MG63 (cell line): ENCODE results near the gene NOPCHAP1. TPM values are rescaled to one million over a fixed set of nuclear protein-coding genes. Genes with fewer than 3 reads are reported as not detected.
"Not testable (repeated sequence)": the region's sequence is repeated elsewhere in the genome, so short reads cannot be mapped to it uniquely, and the experiment has no call there.

Source experiments
- DNase-seq: peaks from one replicate; pipeline ENCODE4 v3.0.0-alpha.2; 2020
- H3K27me3 ChIP-seq: fragments of 250-450 bp; sonication (Bioruptor Pico); 2 replicates; pipeline ENCODE4 v1.5.1; 2020; ENCODE audit warnings: mild to moderate bottlenecking, moderate library complexity
- H3K36me3 ChIP-seq: fragments of 250-450 bp; sonication (Bioruptor Pico); 2 replicates; pipeline ENCODE4 v1.5.1; 2020; ENCODE audit warnings: mild to moderate bottlenecking, moderate library complexity
- H3K4me3 ChIP-seq: fragments of 250-450 bp; sonication (Bioruptor Pico); 2 replicates; pipeline ENCODE4 v1.5.1; 2020; ENCODE audit warnings: mild to moderate bottlenecking, moderate library complexity
- H3K9me3 ChIP-seq: fragments of 250-450 bp; sonication (Bioruptor Pico); 2 replicates; pipeline ENCODE4 v1.5.1; 2020; ENCODE audit warnings: mild to moderate bottlenecking, moderate library complexity
- total RNA-seq: library from RNA; depleted of rRNA; stranded (reverse); fragments of >200 nt; shearing (Covaris generic); gene quantifications from 2 replicates; pipeline ENCODE4 v1.2.3, GENCODE V29; 2014; ENCODE audit warnings: low replicate concordance

The NOPCHAP1 gene
- total RNA-seq, 1 experiment from 2014 or later: 12.5 TPM

DNA sequence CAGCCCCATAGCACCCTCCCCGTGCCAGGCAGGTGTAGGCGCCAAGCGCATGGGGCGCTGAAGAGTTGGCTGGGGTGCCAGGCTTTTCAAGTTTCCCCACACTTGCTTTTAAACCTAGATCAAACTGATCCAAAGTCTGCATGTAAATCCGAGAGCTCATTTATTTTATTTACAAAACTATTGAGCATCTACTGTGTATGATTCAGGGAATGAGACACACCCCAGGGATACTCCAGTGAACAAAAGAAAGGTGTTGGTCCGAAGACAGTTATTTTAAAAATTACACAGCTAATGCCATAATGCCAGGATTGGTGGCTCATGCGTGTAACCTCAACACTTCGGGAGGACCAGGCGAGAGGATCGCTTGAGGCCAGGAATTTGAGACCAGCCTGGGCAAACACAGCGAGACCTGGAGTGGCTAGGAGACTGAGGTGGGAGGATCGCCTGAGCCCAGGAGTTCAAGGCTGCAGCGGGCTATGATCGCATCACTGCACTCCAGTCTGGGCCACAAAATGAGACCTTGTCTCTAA lies 27.2 kb upstream of the NOPCHAP1 start:
- peak; percentile 28 for DNase-seq
- Histone ChIP-seq H3K36me3 (no peaks in the 10 kb centered on the region), H3K9me3 (no peaks in the 10 kb centered on the region), H3K4me3 (peak overlapping the region; percentile 63), H3K27me3 (no peaks in the 10 kb centered on the region)

GRCh38 chr12:104959335-104959841 lies 26.7 kb upstream of the NOPCHAP1 start:
- no peaks in the 10 kb centered on the region for H3K9me3 ChIP-seq
- no peaks in the 10 kb centered on the region for H3K36me3 ChIP-seq
- no peaks in the 10 kb centered on the region; the same call in 1 of the 2 replicates for H3K27me3 ChIP-seq
- peak overlapping the region; percentile 63 for H3K4me3 ChIP-seq
- DNase-seq: no peak

DNA sequence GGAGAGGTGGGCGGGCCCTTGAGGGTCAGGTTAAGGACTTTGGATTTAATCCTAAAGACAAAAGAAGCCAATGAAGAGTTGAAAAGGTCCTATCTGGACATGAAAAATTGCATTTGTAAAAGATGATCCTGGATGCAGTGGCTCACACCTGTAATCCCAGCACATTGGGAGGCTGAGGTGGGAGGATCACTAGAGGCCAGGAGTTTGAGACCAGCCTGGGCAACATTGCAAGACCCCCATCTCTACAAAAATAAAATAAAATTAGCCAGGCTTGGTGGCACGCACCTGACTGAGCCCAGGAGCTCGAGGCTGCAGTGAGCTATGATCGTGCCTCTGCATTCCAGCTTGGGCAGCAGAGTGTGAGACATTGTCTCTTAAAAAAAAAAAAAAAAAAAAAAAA lies 25.7 kb upstream of the NOPCHAP1 start:
- H3K9me3 ChIP-seq: no peaks in the 10 kb centered on the region
- peaks cover 3% of the 10 kb centered on the region; the same call in 1 of the 2 replicates for H3K27me3 ChIP-seq
- H3K4me3 ChIP-seq: no peak overlapping the region
- no peaks in the 10 kb centered on the region for H3K36me3 ChIP-seq
- no peak for DNase-seq

GRCh38 chr12:104963757-104964156 lies 22.4 kb upstream of the NOPCHAP1 start:
- no peak for DNase-seq

GRCh38 chr12:104964167-104964855 lies 21.8 kb upstream of the NOPCHAP1 start:
- DNase-seq: no peak
- Histone ChIP-seq H3K27me3 (peaks cover 3% of the 10 kb centered on the region; the same call in 1 of the 2 replicates), H3K36me3 (no peaks in the 10 kb centered on the region)

More at GRCh38 chr12:104963757-104964156, 22.4 kb upstream of the NOPCHAP1 start:
- H3K9me3 ChIP-seq: no peaks in the 10 kb centered on the region
- H3K36me3 ChIP-seq: no peaks in the 10 kb centered on the region
- peaks cover 3% of the 10 kb centered on the region; the same call in 1 of the 2 replicates for H3K27me3 ChIP-seq
- no peak overlapping the region for H3K4me3 ChIP-seq

DNA sequence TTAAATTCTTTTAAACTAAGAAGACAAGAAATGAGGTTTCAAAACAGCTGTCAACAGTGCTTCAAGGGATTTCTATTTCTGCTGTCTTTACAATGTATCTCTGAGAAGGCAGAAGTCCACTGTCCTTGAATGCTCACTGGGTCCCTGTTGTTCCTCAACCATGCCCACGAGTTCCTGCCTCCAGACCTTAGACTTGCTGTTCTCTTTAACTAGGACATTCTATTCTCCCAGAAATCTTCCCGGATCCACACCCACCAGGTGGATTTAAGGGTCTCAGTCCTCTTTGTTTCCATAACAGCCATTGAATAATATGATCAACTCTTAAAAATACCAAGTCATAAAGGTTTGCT lies 21.3 kb upstream of the NOPCHAP1 start:
- H3K36me3 ChIP-seq: no peaks in the 10 kb centered on the region
- H3K4me3 ChIP-seq: no peak overlapping the region
- no peak for DNase-seq
- H3K9me3 ChIP-seq: no peaks in the 10 kb centered on the region
- H3K27me3 ChIP-seq: peaks cover 3% of the 10 kb centered on the region; the same call in 1 of the 2 replicates

More at GRCh38 chr12:104964167-104964855, 21.8 kb upstream of the NOPCHAP1 start:
- Histone ChIP-seq H3K9me3 (no peaks in the 10 kb centered on the region), H3K4me3 (no peak overlapping the region)

GRCh38 chr12:104966677-104967076 lies 19.4 kb upstream of the NOPCHAP1 start:
- H3K4me3 ChIP-seq: no peak overlapping the region
- H3K9me3 ChIP-seq: no peaks in the 10 kb centered on the region
- DNase-seq: no peak
- no peaks in the 10 kb centered on the region for H3K36me3 ChIP-seq
- peaks cover 3% of the 10 kb centered on the region; the same call in 1 of the 2 replicates for H3K27me3 ChIP-seq

- peaks cover 3% of the 10 kb centered on the region; the same call in 1 of the 2 replicates for H3K27me3 ChIP-seq
- no peak overlapping the region for H3K4me3 ChIP-seq
- DNase-seq: no peak
- no peaks in the 10 kb centered on the region for H3K9me3 ChIP-seq
- no peaks in the 10 kb centered on the region for H3K36me3 ChIP-seq
Measured at GRCh38 chr12:104969343-104969742, 16.8 kb upstream of the NOPCHAP1 start.

GRCh38 chr12:104971306-104971705 lies 14.8 kb upstream of the NOPCHAP1 start:
- DNase-seq: no peak
- no peaks in the 10 kb centered on the region for H3K9me3 ChIP-seq
- no peaks in the 10 kb centered on the region for H3K36me3 ChIP-seq
- no peaks in the 10 kb centered on the region for H3K27me3 ChIP-seq
- no peak overlapping the region for H3K4me3 ChIP-seq

GRCh38 chr12:104973250-104973649 lies 12.9 kb upstream of the NOPCHAP1 start:
- Histone ChIP-seq H3K27me3 (no peaks in the 10 kb centered on the region), H3K4me3 (no peak overlapping the region), H3K9me3 (no peaks in the 10 kb centered on the region), H3K36me3 (no peaks in the 10 kb centered on the region)
- no peak for DNase-seq

- Histone ChIP-seq H3K9me3 (no peaks in the 10 kb centered on the region), H3K27me3 (no peaks in the 10 kb centered on the region), H3K4me3 (no peak overlapping the region), H3K36me3 (no peaks in the 10 kb centered on the region)
- DNase-seq: no peak
Measured at GRCh38 chr12:104974626-104975290, 11.4 kb upstream of the NOPCHAP1 start.

DNA sequence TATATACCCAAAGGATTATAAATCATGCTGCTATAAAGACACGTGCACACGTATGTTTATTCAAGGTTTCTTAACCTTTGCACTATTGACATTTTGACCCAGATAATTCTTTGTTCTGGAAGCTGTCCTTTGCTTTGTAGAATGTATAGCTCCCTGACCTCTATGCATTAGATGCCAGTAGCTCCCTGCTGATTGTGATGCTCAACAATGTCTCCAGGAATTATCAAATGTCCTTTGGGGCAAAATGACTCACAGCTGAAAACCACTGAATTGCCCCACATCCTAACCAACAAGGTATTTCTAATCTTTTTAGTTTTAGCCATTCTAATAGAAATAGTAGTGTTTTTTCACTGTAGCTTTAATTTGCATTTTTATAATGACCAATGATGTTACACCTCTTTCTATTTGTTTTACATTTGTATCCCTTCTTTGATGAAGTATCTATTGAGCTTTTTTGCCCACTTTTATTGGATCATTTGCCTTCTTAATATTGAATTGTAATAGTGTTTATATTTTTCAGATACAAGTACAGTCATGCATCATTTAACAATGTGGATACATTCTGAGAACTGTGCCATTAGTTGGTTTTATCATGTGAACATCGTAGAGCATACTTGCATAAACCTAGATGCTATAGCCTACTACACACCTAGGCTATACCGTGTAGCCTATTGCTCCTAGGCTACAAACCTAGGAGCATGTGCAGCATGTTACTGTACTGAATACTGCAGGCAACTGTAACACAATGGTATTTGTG lies 10.4 kb upstream of the NOPCHAP1 start:
- no peak for DNase-seq
- Histone ChIP-seq H3K4me3 (no peak overlapping the region), H3K27me3 (no peaks in the 10 kb centered on the region), H3K36me3 (no peaks in the 10 kb centered on the region), H3K9me3 (no peaks in the 10 kb centered on the region)

DNA sequence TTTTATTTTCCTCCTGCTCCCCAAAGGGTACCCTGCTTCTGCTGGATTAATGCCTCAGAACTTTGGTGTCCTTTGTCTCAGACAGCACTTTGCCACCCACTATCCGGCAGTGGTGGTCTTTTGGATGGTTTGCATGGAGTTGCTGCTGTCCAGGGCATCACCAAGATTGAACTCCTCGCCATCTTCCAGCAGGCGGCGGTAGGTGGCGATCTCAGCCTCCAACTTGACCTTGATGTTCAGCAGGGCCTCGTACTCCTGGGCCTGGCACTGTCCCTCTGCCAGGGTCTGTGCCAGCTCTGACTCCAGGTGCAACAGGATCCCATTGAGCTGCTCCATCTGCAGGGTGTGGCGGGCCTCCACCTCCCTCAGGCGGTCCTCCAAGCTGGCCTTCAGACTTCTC lies 9.4 kb upstream of the NOPCHAP1 start:
- Histone ChIP-seq H3K9me3 (no peaks in the 10 kb centered on the region), H3K36me3 (no peaks in the 10 kb centered on the region), H3K4me3 (no peak overlapping the region), H3K27me3 (no peaks in the 10 kb centered on the region)
- no peak for DNase-seq

- not testable (repeated sequence) for H3K9me3 ChIP-seq
Measured at GRCh38 chr12:104977688-104978087, 8.4 kb upstream of the NOPCHAP1 start.

GRCh38 chr12:104985206-104985605 lies 910 bp upstream of the NOPCHAP1 start:
- DNase-seq: no peak
- Histone ChIP-seq H3K27me3 (no peaks in the 10 kb centered on the region), H3K4me3 (peak overlapping the region; percentile 93; the same call in 1 of the 2 replicates), H3K9me3 (no peaks in the 10 kb centered on the region), H3K36me3 (peaks cover 17% of the 10 kb centered on the region)

More at GRCh38 chr12:104977688-104978087, 8.4 kb upstream of the NOPCHAP1 start:
- not testable (repeated sequence) for H3K36me3 ChIP-seq, DNase-seq, H3K27me3 ChIP-seq, H3K4me3 ChIP-seq

DNA sequence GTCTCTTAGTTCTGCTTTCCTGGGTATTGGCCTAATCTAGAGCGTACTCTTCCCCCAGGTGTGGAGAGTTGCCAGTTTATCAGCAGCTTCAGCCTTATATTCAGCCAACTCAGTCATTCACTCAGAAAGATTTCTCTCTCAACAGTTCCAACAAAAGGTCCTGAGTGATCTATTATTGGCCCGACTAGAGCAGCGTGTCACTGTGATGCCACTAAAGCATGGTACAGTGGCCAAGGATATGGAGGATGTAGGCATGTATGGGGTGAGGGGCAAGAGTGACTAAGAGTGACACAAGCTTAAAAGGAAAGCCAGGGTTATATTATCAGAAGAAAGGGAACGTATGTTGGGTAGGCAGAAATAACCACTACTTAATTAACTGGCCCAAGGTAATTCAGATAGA lies 4.8 kb downstream of the NOPCHAP1 start:
- DNase-seq: no peak
- H3K36me3 ChIP-seq: peaks cover 63% of the 10 kb centered on the region
- no peaks in the 10 kb centered on the region for H3K27me3 ChIP-seq
- H3K4me3 ChIP-seq: no peak overlapping the region
- H3K9me3 ChIP-seq: no peaks in the 10 kb centered on the region
